GM23248 (cell line): Measurements from ENCODE around the gene BDH1.

Experiments
- EZH2 ChIP-seq: fragments of 200-600 bp; sonication (generic); IDR thresholded peaks from 2 replicates; pipeline ENCODE4 v1.6.1; 2018; ENCODE audit warnings: antibody characterized with exemption, mild to moderate bottlenecking; ENCODE audit not compliant: insufficient read depth, poor library complexity, severe bottlenecking
- EZH2phosphoT487 ChIP-seq: fragments of 200-600 bp; sonication (generic); IDR thresholded peaks from 2 replicates; pipeline ENCODE4 v1.6.1; 2018; ENCODE audit warnings: antibody characterized with exemption, moderate library complexity, mild to moderate bottlenecking, low read depth; ENCODE audit not compliant: insufficient read depth

GRCh38 chr3:197480320-197480719 is 75.4 kb downstream of the BDH1 start:
- TF ChIP-seq EZH2phosphoT487 (no peak), EZH2 (no peak)
